ENCODE data around the gene SH3D19. TPM values are rescaled to one million over a fixed set of nuclear protein-coding genes. Genes with fewer than 3 reads are reported as not detected.

The SH3D19 gene
- total and polyA plus RNA-seq, 2 of the 4 experiments (the other 2 are of a cell fraction) = 14.4 to 27.2 TPM

DNA sequence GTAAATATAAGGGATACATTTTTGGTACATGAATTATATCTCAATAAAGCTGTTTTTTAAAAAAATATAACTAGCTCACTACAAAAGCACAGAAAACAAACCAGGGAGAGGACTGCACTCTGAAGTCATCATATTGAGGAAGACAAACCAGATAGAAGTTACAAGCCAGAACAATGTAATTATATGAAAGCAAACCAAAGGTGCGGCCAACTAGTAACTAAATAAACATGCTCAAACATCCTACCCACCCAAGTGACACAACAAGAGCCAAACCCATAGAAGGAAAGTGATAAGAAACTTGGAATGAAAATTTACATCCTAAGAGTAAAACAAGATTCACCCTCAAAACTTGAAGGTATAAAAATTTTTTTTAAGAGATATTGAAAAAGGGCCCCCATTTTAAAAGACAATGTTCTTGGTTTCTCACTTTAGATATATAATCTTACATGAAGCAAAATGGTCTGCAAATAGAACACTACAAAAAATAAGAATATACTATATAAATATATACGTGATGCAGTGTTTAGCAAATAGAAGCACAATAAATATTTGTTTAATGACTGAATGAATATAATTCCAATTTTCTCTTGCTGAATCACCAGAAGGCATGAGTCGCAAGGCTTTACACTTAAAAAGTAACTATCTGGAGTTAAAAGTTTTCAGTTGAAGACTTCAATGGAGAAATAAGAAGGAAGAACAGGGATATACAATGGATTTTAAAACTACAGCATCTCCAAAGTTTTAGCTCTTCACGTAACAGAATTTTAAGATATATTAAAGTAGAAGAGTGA, 4.0 kb upstream of the SH3D19 start:
- DNase-seq = peak; percentile 40
- no peaks in the 10 kb centered on the region for H3K9me3 ChIP-seq (ENCODE audit: control insufficient read depth, insufficient read depth, low read length)
- WGBS, 2 experiments (ENCODE audit: extremely low coverage in 2 of 2, insufficient read length in 1 of 2) = no CpG with 5 or more reads among the region's 4 CpGs

More for the DNA sequence above, 4.0 kb upstream of the SH3D19 start:
- Histone ChIP-seq H3K27me3 (ENCODE audit: control insufficient read depth, insufficient read depth, low read length) (peaks cover 3% of the 10 kb centered on the region; the same call in 1 of the 2 replicates), H3K27ac (ENCODE audit: insufficient read depth, low read length) (no peak overlapping the region), H3K4me3 (ENCODE audit: insufficient read depth, low read depth, low read length) (no peak overlapping the region), H3K79me1 (ENCODE audit: low read depth in 1 of 2, low read length in 2 of 2) (0 out of 4 replicates have a peak, but pooled peaks cover 0 to 3% of the 10 kb centered on the region in 2 experiments), H2AFZ (replicated peaks; ENCODE audit: low read length, poor library complexity) (no peak overlapping the region), H2BK120ac (ENCODE audit: low read depth, low read length) (no peak overlapping the region), H4K91ac (ENCODE audit: insufficient read depth, low read depth, low read length) (no peak overlapping the region), H3K4me2 (ENCODE audit: low read depth, low read length) (no peak overlapping the region), H2AK9ac (replicated peaks; ENCODE audit: low read depth, low read length, poor library complexity) (no peak overlapping the region), H4K8ac (ENCODE audit: low read depth in 2 of 2, low read length in 2 of 2) (no peak overlapping the region), H2BK15ac (ENCODE audit: low read depth, low read length) (no peak overlapping the region), H4K5ac (ENCODE audit: low read depth, low read length) (no peak overlapping the region), H3K36me3 (ENCODE audit: control insufficient read depth, insufficient read depth, low read length) (no peaks in the 10 kb centered on the region), H2AK5ac (ENCODE audit: low read depth, low read length) (no peak overlapping the region), H3K14ac (replicated peaks; ENCODE audit: low read depth, low read length) (no peak overlapping the region), H2BK5ac (ENCODE audit: low read depth, low read length, poor library complexity, severe bottlenecking) (no peak overlapping the region), H3K9ac (ENCODE audit: low read depth, low read length) (no peak overlapping the region), H3K4ac (ENCODE audit: low read depth, low read length) (no peak overlapping the region), H3K9me1 (ENCODE audit: insufficient read depth, low read length) (no peaks in the 10 kb centered on the region), H3K56ac (ENCODE audit: extremely low read depth, insufficient read depth, low read length) (no peak overlapping the region), H2BK20ac (ENCODE audit: low read depth, low read length) (no peak overlapping the region), H4K20me1 (ENCODE audit: insufficient read depth, low read length) (no peaks in the 10 kb centered on the region), H3K18ac (ENCODE audit: low read depth, low read length) (no peak overlapping the region), H3K23ac (ENCODE audit: low read depth, low read length) (no peak overlapping the region), H3K4me1 (ENCODE audit: control insufficient read depth, insufficient read depth, low read length) (peaks cover 2% of the 10 kb centered on the region; the same call in 1 of the 2 replicates)
- no peak for TF ChIP-seq MXI1 (IDR thresholded peaks at IDR 0.05; ENCODE audit: borderline replicate concordance, low read depth, low read length)
- no peak for TF ChIP-seq BHLHE40 (IDR thresholded peaks at IDR 0.05; ENCODE audit: low read depth, low read length)
- TF ChIP-seq MAZ (IDR thresholded peaks at IDR 0.05; ENCODE audit: borderline replicate concordance, low read depth, low read length) = no peak
- no peak for TF ChIP-seq SMC3 (IDR thresholded peaks at IDR 0.05; ENCODE audit: low read depth, low read length)
- TF ChIP-seq, protein P1, sequence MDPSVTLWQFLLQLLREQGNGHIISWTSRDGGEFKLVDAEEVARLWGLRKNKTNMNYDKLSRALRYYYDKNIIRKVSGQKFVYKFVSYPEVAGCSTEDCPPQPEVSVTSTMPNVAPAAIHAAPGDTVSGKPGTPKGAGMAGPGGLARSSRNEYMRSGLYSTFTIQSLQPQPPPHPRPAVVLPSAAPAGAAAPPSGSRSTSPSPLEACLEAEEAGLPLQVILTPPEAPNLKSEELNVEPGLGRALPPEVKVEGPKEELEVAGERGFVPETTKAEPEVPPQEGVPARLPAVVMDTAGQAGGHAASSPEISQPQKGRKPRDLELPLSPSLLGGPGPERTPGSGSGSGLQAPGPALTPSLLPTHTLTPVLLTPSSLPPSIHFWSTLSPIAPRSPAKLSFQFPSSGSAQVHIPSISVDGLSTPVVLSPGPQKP (IDR thresholded peaks at IDR 0.05; ENCODE audit: borderline replicate concordance, low read depth, low read length) = no peak
- TF ChIP-seq, protein P2, sequence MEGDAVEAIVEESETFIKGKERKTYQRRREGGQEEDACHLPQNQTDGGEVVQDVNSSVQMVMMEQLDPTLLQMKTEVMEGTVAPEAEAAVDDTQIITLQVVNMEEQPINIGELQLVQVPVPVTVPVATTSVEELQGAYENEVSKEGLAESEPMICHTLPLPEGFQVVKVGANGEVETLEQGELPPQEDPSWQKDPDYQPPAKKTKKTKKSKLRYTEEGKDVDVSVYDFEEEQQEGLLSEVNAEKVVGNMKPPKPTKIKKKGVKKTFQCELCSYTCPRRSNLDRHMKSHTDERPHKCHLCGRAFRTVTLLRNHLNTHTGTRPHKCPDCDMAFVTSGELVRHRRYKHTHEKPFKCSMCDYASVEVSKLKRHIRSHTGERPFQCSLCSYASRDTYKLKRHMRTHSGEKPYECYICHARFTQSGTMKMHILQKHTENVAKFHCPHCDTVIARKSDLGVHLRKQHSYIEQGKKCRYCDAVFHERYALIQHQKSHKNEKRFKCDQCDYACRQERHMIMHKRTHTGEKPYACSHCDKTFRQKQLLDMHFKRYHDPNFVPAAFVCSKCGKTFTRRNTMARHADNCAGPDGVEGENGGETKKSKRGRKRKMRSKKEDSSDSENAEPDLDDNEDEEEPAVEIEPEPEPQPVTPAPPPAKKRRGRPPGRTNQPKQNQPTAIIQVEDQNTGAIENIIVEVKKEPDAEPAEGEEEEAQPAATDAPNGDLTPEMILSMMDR (conservative IDR thresholded peaks at IDR 0.05; ENCODE audit: low read depth, low read length) = no peak
- no peak for TF ChIP-seq CHD1 (IDR thresholded peaks at IDR 0.05; ENCODE audit: low read depth, low read length)
- no peak for TF ChIP-seq USF2 (IDR thresholded peaks at IDR 0.05; ENCODE audit: low read depth, low read length)
- no peak for TF ChIP-seq FOS (IDR thresholded peaks at IDR 0.05; ENCODE audit: low read depth, low read length)
- no peak for TF ChIP-seq MAFK (IDR thresholded peaks at IDR 0.05; ENCODE audit: low read depth, low read length)
- no peak for TF ChIP-seq POLR2A (IDR thresholded peaks at IDR 0.05; ENCODE audit: low read depth, low read length)
- TF ChIP-seq RAD21 (IDR thresholded peaks at IDR 0.05; ENCODE audit: low read length) = no peak
- no peak for TF ChIP-seq NFE2L2 (IDR thresholded peaks at IDR 0.05; ENCODE audit: low read depth, low read length)
- BruUV-seq (replicated peaks) = no TSS peak
- POLR2A ChIA-PET (ENCODE audit: unreplicated experiment) = no interaction called here
- CTCF ChIA-PET = interaction anchor here (0.6 kb wide), 1 partner anchor 565 kb away, joined by 4 read pairs; no protein-coding TSS in a partner anchor
- dilution Hi-C loops (cut with HindIII; ENCODE audit: low sequenced_read_pairs, unreplicated experiment) (no loop called here), in situ Hi-C loops (cut with MboI; ENCODE audit: low sequenced_read_pairs) (no loop called here), intact Hi-C loops (cut with micrococcal nuclease) (loop anchor here (10.0 kb wide), 1 partner anchor 155 kb away; no protein-coding TSS in a partner anchor)
- no peak for ATAC-seq (ENCODE audit: low read depth)
